K562 (cell line): ENCODE measurements around the gene PRR19. TPM values are rescaled to one million over a fixed set of nuclear protein-coding genes. Genes with fewer than 3 reads are reported as not detected.

Source experiments
- ADNP ChIP-seq: fragments of 200-800 bp; sonication (Bioruptor generic); IDR thresholded peaks from 2 replicates; pipeline ENCODE4 v1.6.1; 2016; ENCODE audit warnings: missing genetic modification characterization, missing compliant biosample characterization
- ARHGAP35 ChIP-seq: fragments of 450-650 bp; IDR thresholded peaks from 2 replicates; pipeline ENCODE4 v1.6.1; 2018; ENCODE audit not compliant: partially characterized antibody
- ARID3A ChIP-seq: IDR thresholded peaks from 2 replicates; pipeline ENCODE4 v1.6.1; 2012; ENCODE audit warnings: low read depth, low read length, improper control_type of control experiment, borderline replicate concordance
- ATF6 ChIP-seq: sonication (generic); formaldehyde crosslinking; IDR thresholded peaks from 2 replicates; pipeline ENCODE4 v1.4.0; 2020; ENCODE audit warnings: mild to moderate bottlenecking, missing genetic modification reagents
- ATF7 ChIP-seq: fragments of 450-650 bp; IDR thresholded peaks from 2 replicates; pipeline ENCODE4 v1.7.1; 2014; ENCODE audit warnings: mild to moderate bottlenecking, moderate library complexity
- BDP1 ChIP-seq: IDR thresholded peaks from 3 replicates; pipeline ENCODE4 v1.6.1; 2011; ENCODE audit not compliant: insufficient read length, insufficient read depth
- CHD1 ChIP-seq: fragments of 200-600 bp; sonication (generic); IDR thresholded peaks from one replicate; pipeline ENCODE4 v1.6.1; 2012; ENCODE audit warnings: mild to moderate bottlenecking, moderate library complexity, low read length, inconsistent platforms
- ETV1 ChIP-seq: fragments of 450-650 bp; conservative IDR thresholded peaks from 2 replicates; pipeline ENCODE4 v1.6.1; 2016; ENCODE audit warnings: missing genetic modification characterization, control low read depth, low read depth, missing compliant biosample characterization
- KDM4B ChIP-seq, 2 experiments: fragments of 450-650 bp in 1 of 2; sonication (generic) in 1 of 2; IDR thresholded peaks; 2 replicates each; pipeline ENCODE4 v1.6.1; 2016 to 2017; ENCODE audit warnings: borderline replicate concordance in 2 of 2, antibody characterized with exemption in 1 of 2, low read depth in 1 of 2, mild to moderate bottlenecking in 1 of 2
- PML ChIP-seq: IDR thresholded peaks from 2 replicates; pipeline ENCODE4 v1.6.1; 2012; ENCODE audit warnings: low read length, inconsistent platforms
- RBFOX2 ChIP-seq: fragments of 200-400 bp; formaldehyde crosslinking; IDR thresholded peaks from 2 replicates; pipeline ENCODE4 v1.6.1; 2017; ENCODE audit warnings: low read depth, mild to moderate bottlenecking, low read length, moderate library complexity
- SIRT6 ChIP-seq: IDR thresholded peaks from one replicate; pipeline ENCODE4 v1.6.1; 2012; ENCODE audit warnings: low read depth, mild to moderate bottlenecking, control low read depth, inconsistent platforms, low read length, moderate library complexity
- SUPT5H ChIP-seq: fragments of 450-650 bp; IDR thresholded peaks from 2 replicates; pipeline ENCODE4 v1.6.1; 2016
- THAP7 ChIP-seq: fragments of 250-450 bp; sonication (Bioruptor Pico); IDR thresholded peaks from 2 replicates; pipeline ENCODE4 v1.5.0; 2021
- TSHZ1 ChIP-seq: fragments of 250-450 bp; sonication (Bioruptor Pico); IDR thresholded peaks from 2 replicates; pipeline ENCODE4 v1.4.0; 2020; ENCODE audit warnings: mild to moderate bottlenecking, moderate library complexity
- ZNF263 ChIP-seq: sonication (generic); formaldehyde crosslinking; IDR thresholded peaks from 2 replicates; pipeline ENCODE4 v1.8.0; 2022; ENCODE audit warnings: mild to moderate bottlenecking, missing genetic modification reagents, borderline replicate concordance
- ZNF408 ChIP-seq: fragments of 250-450 bp; sonication (Bioruptor Pico); IDR thresholded peaks from 2 replicates; pipeline ENCODE4 v1.4.0; 2020; ENCODE audit warnings: low read depth, mild to moderate bottlenecking, moderate library complexity
- ZNF551 ChIP-seq: fragments of 250-450 bp; sonication (Bioruptor Pico); IDR thresholded peaks from 2 replicates; pipeline ENCODE4 v1.5.0; 2021; ENCODE audit warnings: mild to moderate bottlenecking, moderate library complexity
- ZNF707 ChIP-seq: fragments of 250-450 bp; sonication (Bioruptor Pico); conservative IDR thresholded peaks from 2 replicates; pipeline ENCODE4 v1.8.0; 2022; ENCODE audit warnings: inconsistent platforms, mild to moderate bottlenecking, moderate library complexity
- ZNF717 ChIP-seq: fragments of 250-450 bp; sonication (Bioruptor Pico); IDR thresholded peaks from 2 replicates; pipeline ENCODE4 v1.5.0; 2021
- ZNF77 ChIP-seq: fragments of 250-450 bp; sonication (Bioruptor Pico); IDR thresholded peaks from 2 replicates; pipeline ENCODE4 v1.5.0; 2020
- polyA plus RNA-seq, 8 experiments: library from polyadenylated mRNA; depleted of rRNA in 4 of 8; stranded (reverse) in 5 of 8; unstranded in 3 of 8; fragments of >200 nt; fragmentation: Nextera tagmentation in 2 of 8; fragmentation: Illumina TruSeq in 1 of 8; extraction: Ambion mirVana in 2 of 8; extraction: Trizol in 1 of 8; gene quantifications; 2 replicates each; pipeline versions ENCODE4 v1.2.1 to v1.2.3, GENCODE V29; 2011 to 2014; ENCODE audit warnings: inconsistent platforms in 1 of 8, missing spikeins in 1 of 8
- total RNA-seq, 7 experiments: library from RNA; depleted of rRNA in 6 of 7; stranded (reverse); fragments of >200 nt in 6 of 7; fragmentation: Illumina TruSeq in 2 of 7; extraction: Trizol in 2 of 7; gene quantifications; 2 replicates each; pipeline versions ENCODE4 v1.2.1 to v1.2.3, GENCODE V29; 2011 to 2021; ENCODE audit warnings: low replicate concordance in 1 of 7

The PRR19 gene
- total and polyA plus RNA-seq, 9 of the 15 experiments (the other 6 are each of a cell fraction or from before 2014, with no cell fraction given): 0.10 to 1.6 (median 0.54) TPM

- TF ChIP-seq THAP7 (CRISPR knock-in tag) (0 out of 2 replicates have a peak, but pooled peaks have one; percentile 15), TSHZ1 (CRISPR knock-in tag) (no peak), ARHGAP35 (no peak), RBFOX2 (peak; percentile 89), ARID3A (0 out of 2 replicates have a peak, but pooled peaks have one; percentile 18), PML (peak; percentile 38; the same call in 1 of the 2 replicates), ZNF717 (0 out of 2 replicates have a peak, but pooled peaks have one; percentile 58), SUPT5H (peak; percentile 75), ATF7 (peak; percentile 81), KDM4B (IDR thresholded peaks at IDR 0.05; ENCODE audit: borderline replicate concordance in 2 of 2, low read depth in 1 of 2) (no peak), ZNF408 (no peak), ATF6 (0 out of 2 replicates have a peak, but pooled peaks have one; percentile 73), BDP1 (no peak), SIRT6 (no peak), ADNP (no peak), ZNF707 (CRISPR knock-in tag) (no peak), CHD1 (no peak), ZNF551 (CRISPR knock-in tag) (no peak), ETV1 (tag) (0 out of 2 replicates have a peak, but pooled peaks have one; percentile 36), ZNF263 (peak; percentile 88), ZNF77 (CRISPR knock-in tag) (no peak)
Measured at GRCh38 chr19:42325308-42325895, 23.5 kb downstream of the PRR19 start, which contains the start of gene MEGF8 (continued).
